Hepatocyte (in vitro differentiated cells): Measurements from ENCODE around the gene ARF6. TPM values are rescaled to one million over a fixed set of nuclear protein-coding genes. Genes with fewer than 3 reads are reported as not detected.

Experiments
- DNase-seq: peaks from one replicate; pipeline ENCODE4 v3.0.0-alpha.2; 2016; ENCODE audit warnings: low spot score
- H2AFZ ChIP-seq: fragments of 200-600 bp; sonication (generic); 2 replicates; pipeline ENCODE4 v1.6.0; 2016; ENCODE audit warnings: antibody characterized with exemption, mild to moderate bottlenecking
- H3K27ac ChIP-seq: fragments of 200-600 bp; sonication (generic); 2 replicates; pipeline ENCODE4 v1.5.1; 2016; ENCODE audit warnings: mild to moderate bottlenecking
- H3K27me3 ChIP-seq: fragments of 200-600 bp; sonication (generic); 2 replicates; pipeline ENCODE4 v1.6.1; 2016
- H3K36me3 ChIP-seq: fragments of 200-600 bp; sonication (generic); replicated peaks from 2 replicates; pipeline ENCODE4 v1.5.1; 2016; ENCODE audit warnings: low read depth; ENCODE audit not compliant: insufficient read depth
- H3K4me1 ChIP-seq: fragments of 200-600 bp; sonication (generic); 2 replicates; pipeline ENCODE4 v1.5.1; 2016; ENCODE audit warnings: mild to moderate bottlenecking, moderate library complexity; ENCODE audit not compliant: insufficient read depth
- H3K4me2 ChIP-seq: fragments of 200-600 bp; sonication (generic); 2 replicates; pipeline ENCODE4 v1.6.0; 2016
- H3K4me3 ChIP-seq: fragments of 200-600 bp; sonication (generic); 2 replicates; pipeline ENCODE4 v1.5.1; 2016; ENCODE audit warnings: mild to moderate bottlenecking
- H3K79me2 ChIP-seq: fragments of 200-600 bp; sonication (generic); 2 replicates; pipeline ENCODE4 v1.6.0; 2017; ENCODE audit warnings: mild to moderate bottlenecking
- H3K9me2 ChIP-seq: fragments of 200-600 bp; sonication (generic); replicated peaks from 2 replicates; pipeline ENCODE4 v1.6.0; 2017; ENCODE audit warnings: mild to moderate bottlenecking; ENCODE audit not compliant: insufficient read depth
- H3K9me3 ChIP-seq: fragments of 200-600 bp; sonication (generic); 2 replicates; pipeline ENCODE4 v1.5.1; 2016; ENCODE audit warnings: low read depth, mild to moderate bottlenecking
- H4K20me1 ChIP-seq: fragments of 200-600 bp; sonication (generic); 2 replicates; pipeline ENCODE4 v1.6.0; 2016; ENCODE audit warnings: mild to moderate bottlenecking; ENCODE audit not compliant: insufficient read depth, poor library complexity, severe bottlenecking
- CTCF ChIP-seq: fragments of 200-600 bp; sonication (generic); IDR thresholded peaks from 2 replicates; pipeline ENCODE4 v1.5.1; 2016; ENCODE audit warnings: antibody characterized with exemption, mild to moderate bottlenecking; ENCODE audit not compliant: poor library complexity
- EZH2 ChIP-seq: fragments of 200-600 bp; sonication (generic); IDR thresholded peaks from 2 replicates; pipeline ENCODE4 v1.6.1; 2016; ENCODE audit warnings: antibody characterized with exemption, mild to moderate bottlenecking, borderline replicate concordance
- EZH2phosphoT487 ChIP-seq: fragments of 200-600 bp; sonication (generic); IDR thresholded peaks from one replicate; pipeline ENCODE4 v1.6.1; 2018; ENCODE audit warnings: antibody characterized with exemption, mild to moderate bottlenecking, low read depth, moderate library complexity; ENCODE audit not compliant: unreplicated experiment, severe bottlenecking
- WGBS: methylation state at CpG from one replicate; pipeline ENCODE4 v1.1.6; 2016; ENCODE audit warnings: low lambda C conversion rate; ENCODE audit errors: missing lambda C conversion rate; 5-methylcytosine and 5-hydroxymethylcytosine counted together
- polyA plus RNA-seq: library from polyadenylated mRNA; unstranded; fragments of >200 nt; fragmentation: Nextera tagmentation; extraction: Ambion mirVana; gene quantifications from 2 replicates; pipeline ENCODE4 v1.2.1, GENCODE V29; 2016
- total RNA-seq: library from RNA; depleted of rRNA; stranded (reverse); fragments of >200 nt; gene quantifications from 2 replicates; pipeline ENCODE4 v1.2.3, GENCODE V29; 2014

Gene ARF6
- total and polyA plus RNA-seq, 2 experiments from 2014 or later = 53.9 to 64.8 TPM

- peak overlapping the region; percentile 90 for H2AFZ ChIP-seq
- H3K27ac ChIP-seq = peak overlapping the region; percentile 99
- DNase-seq = peak; percentile 72
- H3K4me2 ChIP-seq = peak overlapping the region; percentile 74
- H3K4me3 ChIP-seq = peak overlapping the region; percentile 66
- peaks cover 11% of the 10 kb centered on the region for H3K4me1 ChIP-seq
- no peaks in the 10 kb centered on the region for H3K9me3 ChIP-seq
- TF ChIP-seq EZH2phosphoT487 (no peak), CTCF (no peak), EZH2 (no peak)
- no peaks in the 10 kb centered on the region for H3K27me3 ChIP-seq
- peaks cover 8% of the 10 kb centered on the region for H3K79me2 ChIP-seq
- H4K20me1 ChIP-seq = no peaks in the 10 kb centered on the region
- no peaks in the 10 kb centered on the region for H3K36me3 ChIP-seq
- WGBS = 1% methylated on average over 12 of the region's 12 CpGs
- H3K9me2 ChIP-seq = no peaks in the 10 kb centered on the region
These were observed 31.2 kb upstream of the ARF6 start for GRCh38 chr14:49861699-49862088.

GRCh38 chr14:49862089-49862673 lies 30.7 kb upstream of the ARF6 start:
- H3K4me2 ChIP-seq = peak overlapping the region; percentile 74
- peaks cover 9% of the 10 kb centered on the region for H3K79me2 ChIP-seq
- H3K4me1 ChIP-seq = peaks cover 11% of the 10 kb centered on the region
- no peaks in the 10 kb centered on the region for H4K20me1 ChIP-seq
- H3K4me3 ChIP-seq = peak overlapping the region; percentile 66
- H2AFZ ChIP-seq = peak overlapping the region; percentile 90
- peak overlapping the region; percentile 99 for H3K27ac ChIP-seq
- H3K36me3 ChIP-seq = no peaks in the 10 kb centered on the region
- no peaks in the 10 kb centered on the region for H3K9me3 ChIP-seq
- under 1% methylated on average over 29 of the region's 30 CpGs for WGBS
- no peaks in the 10 kb centered on the region for H3K9me2 ChIP-seq
- peak; percentile 93 for DNase-seq
- TF ChIP-seq CTCF = peak; percentile 100
- no peak for TF ChIP-seq EZH2phosphoT487
- TF ChIP-seq EZH2 = no peak
- H3K27me3 ChIP-seq = no peaks in the 10 kb centered on the region

- peak overlapping the region; percentile 47 for H3K4me3 ChIP-seq
- H3K4me1 ChIP-seq = peaks cover 11% of the 10 kb centered on the region
- H4K20me1 ChIP-seq = no peaks in the 10 kb centered on the region
These were observed 29.2 kb upstream of the ARF6 start for GRCh38 chr14:49863487-49864281.

More at GRCh38 chr14:49863487-49864281, 29.2 kb upstream of the ARF6 start:
- no peak for TF ChIP-seq CTCF
- TF ChIP-seq EZH2phosphoT487 = no peak
- no peak for TF ChIP-seq EZH2
- peak overlapping the region; percentile 83 for H3K4me2 ChIP-seq
- H2AFZ ChIP-seq = peak overlapping the region; percentile 50
- H3K27me3 ChIP-seq = no peaks in the 10 kb centered on the region
- peak; percentile 21 for DNase-seq
- WGBS = 14% methylated on average over 9 of the region's 9 CpGs
- no peaks in the 10 kb centered on the region for H3K9me3 ChIP-seq
- peaks cover 11% of the 10 kb centered on the region for H3K79me2 ChIP-seq
- H3K27ac ChIP-seq = peak overlapping the region; percentile 97
- no peaks in the 10 kb centered on the region for H3K9me2 ChIP-seq
- no peaks in the 10 kb centered on the region for H3K36me3 ChIP-seq
